ENCODE measurements around the gene EBPL. TPM values are rescaled to one million over a fixed set of nuclear protein-coding genes. Genes with fewer than 3 reads are reported as not detected.

The EBPL gene
- total and polyA plus RNA-seq, 2 of the 4 experiments (the other 2 are of a cell fraction) = 57.9 to 65.3 TPM

DNA sequence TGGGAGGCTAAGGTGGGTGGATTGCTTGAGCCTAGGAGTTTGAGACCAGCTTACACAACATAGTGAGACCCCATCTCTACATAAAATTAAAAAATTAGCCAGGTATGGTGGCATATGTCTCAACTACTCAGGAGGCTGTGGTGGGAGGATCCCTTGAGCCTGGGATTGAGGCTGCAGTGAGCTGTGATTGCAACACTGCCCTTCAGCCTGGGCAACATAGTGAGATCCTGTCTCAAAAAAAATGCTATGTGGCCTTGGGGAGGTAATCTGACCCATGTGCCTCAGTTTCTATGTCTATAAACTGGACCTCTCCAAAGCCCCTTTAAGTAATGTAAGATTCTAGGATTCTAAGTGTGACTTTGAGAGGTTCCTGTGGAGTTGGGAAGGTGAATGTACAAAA, 37.8 kb downstream of the EBPL start:
- H3K27ac ChIP-seq (ENCODE audit: insufficient read depth, low read length) = no peak overlapping the region
- CTCF ChIA-PET = no interaction called here
- H3K79me1 ChIP-seq (ENCODE audit: low read depth in 1 of 2, low read length in 2 of 2) = no peaks in the 10 kb centered on the region
- H4K20me1 ChIP-seq (ENCODE audit: insufficient read depth, low read length) = peaks cover 4% of the 10 kb centered on the region; the same call in 1 of the 2 replicates
- peaks cover 15% of the 10 kb centered on the region for H3K4me1 ChIP-seq (ENCODE audit: control insufficient read depth, insufficient read depth, low read length)
- 0 out of 3 replicates have a peak overlapping the region, but pooled peaks have one; percentile 11 for H2BK15ac ChIP-seq (ENCODE audit: low read depth, low read length)
- TF ChIP-seq, protein P1, sequence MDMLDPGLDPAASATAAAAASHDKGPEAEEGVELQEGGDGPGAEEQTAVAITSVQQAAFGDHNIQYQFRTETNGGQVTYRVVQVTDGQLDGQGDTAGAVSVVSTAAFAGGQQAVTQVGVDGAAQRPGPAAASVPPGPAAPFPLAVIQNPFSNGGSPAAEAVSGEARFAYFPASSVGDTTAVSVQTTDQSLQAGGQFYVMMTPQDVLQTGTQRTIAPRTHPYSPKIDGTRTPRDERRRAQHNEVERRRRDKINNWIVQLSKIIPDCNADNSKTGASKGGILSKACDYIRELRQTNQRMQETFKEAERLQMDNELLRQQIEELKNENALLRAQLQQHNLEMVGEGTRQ (IDR thresholded peaks at IDR 0.05; ENCODE audit: low read depth, low read length) = no peak
- no peak for TF ChIP-seq RCOR1 (IDR thresholded peaks at IDR 0.05; ENCODE audit: insufficient replicate concordance, low read length)
- TF ChIP-seq MAZ (IDR thresholded peaks at IDR 0.05; ENCODE audit: borderline replicate concordance, low read depth, low read length) = no peak
- no peak for TF ChIP-seq CHD1 (IDR thresholded peaks at IDR 0.05; ENCODE audit: low read depth, low read length)
- no peak for TF ChIP-seq NFE2L2 (IDR thresholded peaks at IDR 0.05; ENCODE audit: low read depth, low read length)
- TF ChIP-seq POLR2A (IDR thresholded peaks at IDR 0.05; ENCODE audit: low read depth, low read length) = no peak
- no peak for TF ChIP-seq BHLHE40 (IDR thresholded peaks at IDR 0.05; ENCODE audit: low read depth, low read length)
- TF ChIP-seq CEBPB (IDR thresholded peaks at IDR 0.05; ENCODE audit: low read depth, low read length) = no peak
- TF ChIP-seq SMC3 (IDR thresholded peaks at IDR 0.05; ENCODE audit: low read depth, low read length) = no peak
- no peak for TF ChIP-seq RFX5 (IDR thresholded peaks at IDR 0.05; ENCODE audit: low read depth, low read length)
- no peak for TF ChIP-seq RAD21 (IDR thresholded peaks at IDR 0.05; ENCODE audit: low read length)
- no peak for TF ChIP-seq FOS (IDR thresholded peaks at IDR 0.05; ENCODE audit: low read depth, low read length)
- TF ChIP-seq, protein P2, sequence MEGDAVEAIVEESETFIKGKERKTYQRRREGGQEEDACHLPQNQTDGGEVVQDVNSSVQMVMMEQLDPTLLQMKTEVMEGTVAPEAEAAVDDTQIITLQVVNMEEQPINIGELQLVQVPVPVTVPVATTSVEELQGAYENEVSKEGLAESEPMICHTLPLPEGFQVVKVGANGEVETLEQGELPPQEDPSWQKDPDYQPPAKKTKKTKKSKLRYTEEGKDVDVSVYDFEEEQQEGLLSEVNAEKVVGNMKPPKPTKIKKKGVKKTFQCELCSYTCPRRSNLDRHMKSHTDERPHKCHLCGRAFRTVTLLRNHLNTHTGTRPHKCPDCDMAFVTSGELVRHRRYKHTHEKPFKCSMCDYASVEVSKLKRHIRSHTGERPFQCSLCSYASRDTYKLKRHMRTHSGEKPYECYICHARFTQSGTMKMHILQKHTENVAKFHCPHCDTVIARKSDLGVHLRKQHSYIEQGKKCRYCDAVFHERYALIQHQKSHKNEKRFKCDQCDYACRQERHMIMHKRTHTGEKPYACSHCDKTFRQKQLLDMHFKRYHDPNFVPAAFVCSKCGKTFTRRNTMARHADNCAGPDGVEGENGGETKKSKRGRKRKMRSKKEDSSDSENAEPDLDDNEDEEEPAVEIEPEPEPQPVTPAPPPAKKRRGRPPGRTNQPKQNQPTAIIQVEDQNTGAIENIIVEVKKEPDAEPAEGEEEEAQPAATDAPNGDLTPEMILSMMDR (conservative IDR thresholded peaks at IDR 0.05; ENCODE audit: low read depth, low read length) = no peak
- no peak for TF ChIP-seq MAFK (IDR thresholded peaks at IDR 0.05; ENCODE audit: low read depth, low read length)
- TF ChIP-seq, protein P3, sequence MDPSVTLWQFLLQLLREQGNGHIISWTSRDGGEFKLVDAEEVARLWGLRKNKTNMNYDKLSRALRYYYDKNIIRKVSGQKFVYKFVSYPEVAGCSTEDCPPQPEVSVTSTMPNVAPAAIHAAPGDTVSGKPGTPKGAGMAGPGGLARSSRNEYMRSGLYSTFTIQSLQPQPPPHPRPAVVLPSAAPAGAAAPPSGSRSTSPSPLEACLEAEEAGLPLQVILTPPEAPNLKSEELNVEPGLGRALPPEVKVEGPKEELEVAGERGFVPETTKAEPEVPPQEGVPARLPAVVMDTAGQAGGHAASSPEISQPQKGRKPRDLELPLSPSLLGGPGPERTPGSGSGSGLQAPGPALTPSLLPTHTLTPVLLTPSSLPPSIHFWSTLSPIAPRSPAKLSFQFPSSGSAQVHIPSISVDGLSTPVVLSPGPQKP (IDR thresholded peaks at IDR 0.05; ENCODE audit: borderline replicate concordance, low read depth, low read length) = no peak
- no peak for TF ChIP-seq MXI1 (IDR thresholded peaks at IDR 0.05; ENCODE audit: borderline replicate concordance, low read depth, low read length)
- ATAC-seq (ENCODE audit: low read depth) (no peak), DNase-seq (no peak)
- H3K18ac ChIP-seq (ENCODE audit: low read depth, low read length) = no peak overlapping the region
- no peak overlapping the region for H2BK120ac ChIP-seq (ENCODE audit: low read depth, low read length)
- H3K4ac ChIP-seq (ENCODE audit: low read depth, low read length) = no peak overlapping the region
- H3K27me3 ChIP-seq (ENCODE audit: control insufficient read depth, insufficient read depth, low read length) = no peaks in the 10 kb centered on the region
- H3K4me2 ChIP-seq (ENCODE audit: low read depth, low read length) = no peak overlapping the region
- no peak overlapping the region for H2AFZ ChIP-seq (replicated peaks; ENCODE audit: low read length, poor library complexity)
- H3K14ac ChIP-seq (replicated peaks; ENCODE audit: low read depth, low read length) = no peak overlapping the region
- H2BK5ac ChIP-seq (ENCODE audit: low read depth, low read length, poor library complexity, severe bottlenecking) = no peak overlapping the region
- no peak overlapping the region for H3K9ac ChIP-seq (ENCODE audit: low read depth, low read length)
- H3K36me3 ChIP-seq (ENCODE audit: control insufficient read depth, insufficient read depth, low read length) = peaks cover 5% of the 10 kb centered on the region; the same call in 1 of the 2 replicates
- dilution Hi-C loops (cut with HindIII; ENCODE audit: low sequenced_read_pairs, unreplicated experiment) (no loop called here), in situ Hi-C loops (cut with MboI; ENCODE audit: low sequenced_read_pairs) (loop anchor here (25.0 kb wide), 2 partner anchors 1259 to 1409 kb away; partner anchors contain the start of gene RNASEH2B), intact Hi-C loops (cut with micrococcal nuclease) (no loop called here)
- H2BK20ac ChIP-seq (ENCODE audit: low read depth, low read length) = no peak overlapping the region
- H3K4me3 ChIP-seq (ENCODE audit: insufficient read depth, low read depth, low read length) = no peak overlapping the region
- no peak overlapping the region for H3K56ac ChIP-seq (ENCODE audit: extremely low read depth, insufficient read depth, low read length)
- no peak overlapping the region for H4K8ac ChIP-seq (ENCODE audit: low read depth in 2 of 2, low read length in 2 of 2)
- no peak overlapping the region for H4K5ac ChIP-seq (ENCODE audit: low read depth, low read length)
- POLR2A ChIA-PET (ENCODE audit: unreplicated experiment) = no interaction called here
- peaks cover 22% of the 10 kb centered on the region for H3K9me1 ChIP-seq (ENCODE audit: insufficient read depth, low read length)
- no TSS peak for BruUV-seq (replicated peaks)
- H3K9me3 ChIP-seq (ENCODE audit: control insufficient read depth, insufficient read depth, low read length) = no peaks in the 10 kb centered on the region
- no peak overlapping the region for H2AK9ac ChIP-seq (replicated peaks; ENCODE audit: low read depth, low read length, poor library complexity)
- H3K23ac ChIP-seq (ENCODE audit: low read depth, low read length) = no peak overlapping the region
- H4K91ac ChIP-seq (ENCODE audit: insufficient read depth, low read depth, low read length) = no peak overlapping the region
- no peak overlapping the region for H2AK5ac ChIP-seq (ENCODE audit: low read depth, low read length)
